GM12892 (cell line): Measurements from ENCODE around the gene CRCP.
"Not testable (repeated sequence)": the region's sequence is repeated elsewhere in the genome, so short reads cannot be mapped to it uniquely, and the experiment has no call there.

Experiments
- DNase-seq: peaks from one replicate; pipeline ENCODE4 v3.0.0; 2011; ENCODE audit not compliant: insufficient read length
- FAIRE-seq: peaks from 2 replicates; lab custom pipeline; 2011; peaks lifted over from hg19 to GRCh38; lab: Jason Lieb, UNC
- POLR2A ChIP-seq: IDR thresholded peaks from 2 replicates; pipeline ENCODE4 v1.6.1; 2011; ENCODE audit warnings: low read depth, low read length, control low read depth
- POLR2AphosphoS5 ChIP-seq: IDR thresholded peaks from 2 replicates; pipeline ENCODE4 v1.6.1; 2011; ENCODE audit warnings: low read depth, low read length, control low read depth
- TAF1 ChIP-seq: IDR thresholded peaks from 2 replicates; pipeline ENCODE4 v1.6.1; 2011; ENCODE audit warnings: low read depth, mild to moderate bottlenecking, control low read depth, low read length, borderline replicate concordance

Gene CRCP

DNA sequence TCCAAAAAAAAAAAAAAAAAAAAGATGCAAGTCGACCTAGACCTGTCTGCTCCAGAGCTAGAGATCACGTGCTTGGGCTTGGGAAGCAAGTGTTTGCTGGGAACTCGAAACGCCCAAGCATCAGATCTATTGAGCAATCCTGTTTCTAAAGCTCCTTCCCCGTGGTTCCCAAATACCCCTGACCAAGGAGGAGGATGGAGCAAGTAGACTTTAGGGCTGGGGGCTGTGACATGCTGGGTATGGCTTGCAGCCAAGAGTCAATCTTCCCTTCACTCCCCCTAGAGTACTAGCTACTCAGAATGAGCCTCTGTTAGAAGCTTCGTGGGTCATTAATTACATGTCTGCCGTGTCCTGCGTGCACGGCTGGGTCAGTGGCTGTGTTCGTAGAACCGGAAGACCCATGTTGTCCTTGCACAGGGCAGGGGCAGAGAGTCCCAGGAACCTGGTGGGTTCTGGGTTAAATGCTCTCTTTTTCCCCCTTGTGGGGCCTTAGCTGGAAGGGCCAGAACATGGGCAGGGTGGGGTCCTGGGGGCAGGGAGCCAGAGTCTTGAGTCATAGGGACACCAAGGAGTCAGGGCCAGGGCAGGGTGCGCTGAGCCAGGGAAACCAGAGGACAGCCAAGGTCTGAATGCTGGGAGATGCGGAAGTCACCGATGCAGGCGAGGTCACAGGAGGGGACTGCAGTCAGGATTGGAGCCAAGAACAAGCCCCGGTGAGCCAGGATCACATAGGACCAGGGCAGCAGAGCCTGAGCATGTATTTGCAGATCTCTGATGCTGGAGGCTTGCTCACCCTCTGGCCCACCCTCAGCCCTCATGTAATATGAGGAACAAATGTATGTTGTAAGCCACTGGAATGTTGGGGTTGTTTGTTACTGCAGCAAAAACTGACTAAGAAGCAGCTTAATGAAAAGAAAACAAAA lies 55.9 kb downstream of the CRCP start:
- DNase-seq (no peak), FAIRE-seq (no peak)
- no peak for TF ChIP-seq POLR2AphosphoS5
- no peak for TF ChIP-seq POLR2A
- TF ChIP-seq TAF1, result no peak

DNA sequence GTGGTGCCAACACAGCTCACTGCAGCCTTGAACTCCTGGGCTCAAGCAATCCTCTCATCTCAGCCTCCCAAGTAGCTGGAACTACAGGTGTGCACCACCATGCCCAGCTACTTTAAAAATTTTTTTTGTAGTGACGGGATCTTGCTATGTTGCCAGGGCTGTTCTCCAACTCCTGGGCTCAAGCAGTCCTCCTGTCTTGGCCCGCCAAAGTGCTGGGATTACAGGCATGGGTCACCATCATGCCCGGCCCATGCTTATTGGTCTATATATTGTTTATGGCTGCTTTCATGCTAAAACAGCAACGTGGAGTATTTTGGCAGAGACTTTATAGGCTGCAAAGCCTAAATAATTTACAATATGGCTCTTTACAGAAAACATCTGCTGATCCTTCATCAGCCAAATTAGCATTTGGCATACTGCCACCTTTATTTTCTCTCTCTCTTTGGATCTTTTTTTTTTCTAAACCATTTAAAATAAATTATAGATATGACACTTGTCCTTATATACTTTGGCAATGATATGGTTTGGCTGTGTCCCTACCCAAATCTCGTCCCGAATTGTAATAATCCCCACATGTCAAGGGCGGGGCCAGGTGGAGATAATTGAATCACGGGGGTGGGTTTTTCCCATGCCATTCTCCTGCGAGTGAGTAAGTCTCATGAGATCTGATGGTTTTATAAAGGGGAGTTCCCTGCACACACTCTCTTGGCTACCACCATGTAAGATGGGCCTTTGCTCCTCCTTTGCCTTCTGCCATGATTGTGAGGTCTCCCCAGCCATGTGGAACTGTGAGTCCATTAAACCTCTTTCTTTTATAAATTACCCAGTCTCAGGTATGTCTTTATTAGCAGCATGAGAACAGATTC lies 58.1 kb downstream of the CRCP start:
- not testable (repeated sequence) for DNase-seq, FAIRE-seq

DNA sequence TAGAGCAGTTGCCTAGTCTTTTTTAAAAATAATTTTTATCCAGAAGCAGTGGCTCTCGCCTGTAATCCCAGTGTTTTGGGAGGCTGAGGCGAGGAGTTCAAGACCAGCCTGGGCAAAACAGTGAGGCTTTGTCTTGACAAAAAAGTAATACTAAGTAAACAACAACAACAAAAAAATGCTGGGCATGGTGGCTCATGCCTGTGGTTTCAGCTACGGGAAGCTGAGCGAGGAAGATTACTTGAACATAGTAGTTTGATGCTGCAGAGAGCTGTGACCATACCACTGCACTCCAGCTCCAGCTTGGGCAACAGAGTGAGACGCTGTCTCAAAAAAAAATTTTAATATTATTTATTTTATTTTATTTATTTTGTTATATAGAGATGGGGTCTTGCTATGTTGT lies 59.2 kb downstream of the CRCP start:
- no peak for FAIRE-seq
- no peak for TF ChIP-seq POLR2AphosphoS5
- TF ChIP-seq POLR2A, result no peak
- TF ChIP-seq TAF1, result no peak
- DNase-seq, result no peak

DNA sequence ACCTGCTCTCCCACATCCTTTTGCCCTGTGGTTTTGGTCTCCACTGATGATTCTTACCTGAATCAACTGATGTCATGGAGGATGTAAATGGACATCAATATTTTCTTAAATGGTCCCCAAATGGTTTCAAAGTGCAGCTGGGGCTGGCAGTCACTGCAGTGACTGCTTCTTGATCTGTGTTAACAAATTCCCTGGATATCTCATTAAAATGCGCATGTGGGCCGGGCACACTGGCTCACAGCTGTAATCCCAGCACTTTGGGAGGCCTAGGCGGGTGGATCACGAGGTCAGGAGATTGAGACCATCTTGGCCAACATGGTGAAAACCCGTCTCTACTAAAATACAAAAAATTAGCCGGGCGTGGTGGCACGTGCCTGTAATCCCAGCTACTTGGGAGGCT lies 60.4 kb downstream of the CRCP start:
- FAIRE-seq, DNase-seq: not testable (repeated sequence)

- no peak for TF ChIP-seq POLR2A
- no peak for TF ChIP-seq TAF1
- no peak for TF ChIP-seq POLR2AphosphoS5
- FAIRE-seq, result no peak
- no peak for DNase-seq
These were observed 62.3 kb downstream of the CRCP start for GRCh38 chr7:66176914-66177313.

DNA sequence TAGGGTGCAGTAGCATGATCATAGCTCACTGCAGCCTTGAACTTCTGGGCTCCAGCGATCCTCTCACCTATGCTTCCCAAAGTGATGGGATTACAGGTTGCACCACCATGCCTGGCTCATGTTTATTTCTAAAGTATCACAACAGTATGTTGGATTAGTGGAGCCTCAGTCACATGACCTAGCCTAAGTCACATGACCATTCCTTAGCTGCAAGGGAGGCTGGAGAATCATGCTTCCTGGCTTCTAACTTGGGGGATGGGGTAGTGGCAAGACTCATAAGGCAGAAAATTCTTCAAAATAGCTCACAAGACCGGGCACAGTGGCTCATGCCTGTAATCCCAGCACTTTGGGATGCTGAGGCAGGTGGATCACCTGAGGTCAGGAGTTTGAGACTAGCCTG lies 63.6 kb downstream of the CRCP start:
- DNase-seq (no peak), FAIRE-seq (no peak)
- no peak for TF ChIP-seq POLR2A
- TF ChIP-seq POLR2AphosphoS5, result no peak
- no peak for TF ChIP-seq TAF1

DNA sequence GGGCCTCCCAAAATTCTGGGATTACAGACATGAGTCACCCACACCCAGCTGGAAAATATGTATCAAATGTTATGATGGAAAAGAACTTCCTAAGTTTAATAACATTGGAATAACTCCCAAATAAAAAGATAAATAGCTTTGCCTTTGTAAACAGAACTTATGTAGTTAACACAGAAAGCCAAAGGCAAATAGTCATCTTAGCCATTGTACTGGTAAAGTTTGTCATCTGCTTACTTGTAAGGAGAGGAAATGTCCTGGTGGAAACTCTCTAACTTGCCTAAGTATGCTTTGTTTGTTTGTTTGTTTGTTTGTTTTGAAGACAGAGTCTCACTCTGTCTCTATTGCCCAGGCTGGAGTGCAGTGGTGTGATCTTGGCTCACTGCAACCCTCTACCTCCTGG lies 66.7 kb downstream of the CRCP start:
- FAIRE-seq, result no peak
- DNase-seq, result no peak
- TF ChIP-seq TAF1, result no peak
- TF ChIP-seq POLR2AphosphoS5, result no peak
- no peak for TF ChIP-seq POLR2A

- no peak for FAIRE-seq
- TF ChIP-seq POLR2A (no peak), POLR2AphosphoS5 (no peak), TAF1 (no peak)
These were observed 67.2 kb downstream of the CRCP start for GRCh38 chr7:66181845-66182244.

GRCh38 chr7:66182920-66183319 lies 68.3 kb downstream of the CRCP start:
- TF ChIP-seq POLR2AphosphoS5 (no peak), POLR2A (no peak), TAF1 (no peak)
- FAIRE-seq, result no peak
- no peak for DNase-seq

More at GRCh38 chr7:66181845-66182244, 67.2 kb downstream of the CRCP start:
- DNase-seq, result no peak

- no peak for TF ChIP-seq POLR2AphosphoS5
- TF ChIP-seq POLR2A, result no peak
- TF ChIP-seq TAF1, result no peak
- FAIRE-seq (no peak), DNase-seq (no peak)
These were observed 69.1 kb downstream of the CRCP start for GRCh38 chr7:66183700-66184099.

GRCh38 chr7:66185680-66186187 lies 71.1 kb downstream of the CRCP start:
- DNase-seq, result no peak
- no peak for FAIRE-seq
- TF ChIP-seq POLR2AphosphoS5, result no peak
- no peak for TF ChIP-seq TAF1
- no peak for TF ChIP-seq POLR2A
